IPS DF 6.9 (cell line): Measurements from ENCODE around the gene SLC4A8.
"Not testable (repeated sequence)": the region's sequence is repeated elsewhere in the genome, so short reads cannot be mapped to it uniquely, and the experiment has no call there.

ENCODE experiments used
- DNase-seq: peaks from one replicate; pipeline ENCODE4 v3.0.0-alpha.2; 2013; ENCODE audit warnings: low read depth, low spot score
- H3K27ac ChIP-seq: one replicate; pipeline ENCODE4 v1.5.1; 2013; ENCODE audit warnings: low read length, control low read depth
- H3K27me3 ChIP-seq: 2 replicates; pipeline ENCODE4 v1.6.1; 2013; ENCODE audit warnings: mild to moderate bottlenecking, low read length; ENCODE audit not compliant: control insufficient read depth, insufficient read depth
- H3K36me3 ChIP-seq: 2 replicates; pipeline ENCODE4 v1.6.1; 2013; ENCODE audit warnings: low read length; ENCODE audit not compliant: control insufficient read depth, insufficient read depth
- H3K4me1 ChIP-seq: 2 replicates; pipeline ENCODE4 v1.6.1; 2013; ENCODE audit warnings: low read length; ENCODE audit not compliant: control insufficient read depth, insufficient read depth
- H3K4me3 ChIP-seq: 2 replicates; pipeline ENCODE4 v1.5.1; 2013; ENCODE audit warnings: mild to moderate bottlenecking, low read length
- H3K9me3 ChIP-seq: 2 replicates; pipeline ENCODE4 v1.6.1; 2013; ENCODE audit warnings: low read length, inconsistent platforms; ENCODE audit not compliant: control insufficient read depth, insufficient read depth
- WGBS: extraction: QIAGEN DNeasy Blood & Tissue Kit; methylation state at CpG from one replicate; pipeline ENCODE4 v1.1.7; 2013; ENCODE audit warnings: mixed read lengths, missing lambda C conversion rate; ENCODE audit not compliant: insufficient read length, insufficient coverage; 5-methylcytosine and 5-hydroxymethylcytosine counted together

The SLC4A8 gene

DNA sequence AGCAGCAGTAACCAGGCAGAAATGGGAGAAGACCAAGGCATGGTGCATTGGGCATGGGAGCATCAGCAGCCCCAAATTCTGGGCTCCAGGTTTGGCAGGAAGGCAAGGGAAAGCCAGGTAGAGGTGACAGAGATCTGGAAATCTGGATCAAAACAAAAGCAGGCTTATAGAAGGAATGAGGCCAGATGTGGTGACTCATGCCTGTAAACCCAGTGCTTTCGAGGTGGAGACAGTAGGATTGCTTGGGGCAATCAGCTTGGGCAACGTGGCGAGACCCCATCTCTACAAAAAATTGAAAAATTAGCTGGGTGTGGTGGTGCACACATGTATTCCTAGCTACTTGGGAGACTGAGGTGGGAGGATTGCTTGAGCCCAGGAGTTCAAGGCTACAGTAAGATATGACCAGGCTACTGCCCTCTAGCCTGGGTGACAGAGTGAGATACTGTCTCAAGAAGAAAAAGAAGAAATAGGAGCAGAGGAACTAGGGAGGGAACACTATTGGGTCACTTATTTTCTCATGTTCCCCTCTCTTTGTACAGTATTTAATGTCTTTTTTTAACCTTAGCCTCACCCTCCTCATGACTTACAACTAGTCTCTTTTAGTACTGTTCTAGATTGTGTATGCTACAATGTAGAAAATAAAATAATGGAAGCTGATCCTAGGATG lies 25.1 kb downstream of the SLC4A8 start:
- Histone ChIP-seq H3K27me3 (no peaks in the 10 kb centered on the region), H3K4me1 (no peaks in the 10 kb centered on the region; the same call in 1 of the 2 replicates), H3K4me3 (no peak overlapping the region), H3K9me3 (no peaks in the 10 kb centered on the region), H3K27ac (no peak overlapping the region), H3K36me3 (no peaks in the 10 kb centered on the region)
- no CpG with 5 or more reads among the region's 3 CpGs for WGBS
- no peak for DNase-seq

DNA sequence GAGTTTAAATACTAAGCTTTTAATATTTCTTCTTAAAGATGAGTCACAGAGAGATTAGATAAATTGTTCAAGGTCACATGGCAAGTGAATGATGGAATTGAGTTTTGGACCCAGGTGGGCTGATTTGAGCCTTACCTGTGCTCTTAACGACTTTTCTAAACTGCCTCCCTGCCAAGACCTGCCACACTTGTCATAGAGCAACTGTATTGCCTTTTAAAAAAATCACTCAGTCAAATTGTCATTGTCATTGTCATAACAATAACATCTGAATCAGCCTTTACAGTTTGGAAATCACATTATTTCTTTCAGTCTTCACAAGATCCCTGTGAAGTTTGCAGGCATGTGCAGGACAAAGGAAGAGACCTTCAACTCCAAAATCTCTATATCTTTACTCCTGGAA lies 25.7 kb downstream of the SLC4A8 start:
- no peak overlapping the region for H3K27ac ChIP-seq
- H3K4me1 ChIP-seq = no peaks in the 10 kb centered on the region; the same call in 1 of the 2 replicates
- H3K27me3 ChIP-seq = no peaks in the 10 kb centered on the region
- no CpG with 5 or more reads among the region's 1 CpG for whole genome bisulfite sequencing
- H3K36me3 ChIP-seq = no peaks in the 10 kb centered on the region
- H3K9me3 ChIP-seq = no peaks in the 10 kb centered on the region
- no peak overlapping the region for H3K4me3 ChIP-seq
- DNase-seq = no peak

DNA sequence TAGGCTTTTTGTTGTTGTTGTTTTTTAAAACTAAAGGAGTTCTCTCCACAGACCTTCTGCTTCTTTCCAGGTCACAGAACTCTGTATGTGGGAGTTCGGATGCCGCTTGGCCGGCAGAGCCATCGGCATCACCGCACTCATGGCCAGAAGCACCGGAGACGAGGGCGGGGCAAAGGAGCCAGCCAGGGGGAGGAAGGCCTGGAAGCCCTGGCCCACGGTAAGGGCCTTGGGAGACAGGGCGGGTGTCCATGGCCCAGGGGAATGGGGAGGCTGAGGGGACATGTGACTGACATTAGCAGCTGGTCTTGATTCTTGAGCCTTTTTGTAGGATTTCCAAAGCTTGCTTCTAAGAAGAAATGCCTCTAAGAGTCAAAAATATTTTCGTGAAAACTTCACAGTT lies 26.2 kb downstream of the SLC4A8 start:
- whole genome bisulfite sequencing = no CpG with 5 or more reads among the region's 11 CpGs
- DNase-seq = no peak
- Histone ChIP-seq H3K4me3 (no peak overlapping the region), H3K27me3 (no peaks in the 10 kb centered on the region), H3K9me3 (no peaks in the 10 kb centered on the region), H3K4me1 (no peaks in the 10 kb centered on the region; the same call in none of the 2 replicates), H3K36me3 (no peaks in the 10 kb centered on the region), H3K27ac (no peak overlapping the region)

DNA sequence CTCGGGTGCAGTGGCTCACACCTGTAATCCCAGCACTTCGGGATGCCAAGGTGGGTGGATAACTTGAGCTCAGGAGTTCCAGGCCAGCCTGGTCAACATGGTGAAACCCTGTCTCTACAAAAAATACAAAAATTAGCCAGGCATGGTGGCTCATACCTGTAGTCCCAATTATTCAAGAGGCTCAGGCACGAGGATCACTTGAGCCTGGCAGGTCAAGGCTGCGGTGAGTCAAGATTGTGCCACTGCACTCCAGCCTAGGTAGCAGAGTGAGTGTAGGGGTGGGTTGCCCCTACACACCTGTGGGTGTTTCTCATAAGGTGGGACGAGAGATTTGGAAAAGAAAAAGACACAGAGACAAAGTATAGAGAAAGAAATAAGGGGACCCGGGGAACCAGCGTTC lies 29.4 kb downstream of the SLC4A8 start:
- not testable (repeated sequence) for H3K9me3 ChIP-seq, H3K4me1 ChIP-seq, H3K4me3 ChIP-seq, H3K27me3 ChIP-seq, DNase-seq, H3K36me3 ChIP-seq, H3K27ac ChIP-seq
- WGBS = no CpG with 5 or more reads among the region's 7 CpGs

DNA sequence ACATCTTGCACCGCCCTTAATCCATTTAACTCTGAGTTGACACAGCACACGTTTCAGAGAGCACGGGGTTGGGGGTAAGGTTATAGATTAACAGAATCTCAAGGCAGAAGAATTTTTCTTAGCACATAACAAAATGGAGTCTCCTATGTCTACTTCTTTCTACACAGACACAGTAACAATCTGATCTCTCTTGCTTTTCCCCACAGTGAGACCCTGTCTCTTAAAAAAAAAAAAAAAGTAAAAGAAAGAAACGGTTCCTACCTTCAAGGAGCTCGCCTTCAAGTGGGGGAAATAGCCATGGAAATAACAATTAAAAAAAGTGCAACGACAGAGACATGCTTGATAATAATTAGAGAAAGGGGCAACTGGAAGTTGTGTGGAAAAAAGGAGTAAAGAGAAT lies 30.4 kb downstream of the SLC4A8 start:
- not testable (repeated sequence) for H3K27ac ChIP-seq, H3K4me3 ChIP-seq, H3K36me3 ChIP-seq, H3K9me3 ChIP-seq, H3K4me1 ChIP-seq, DNase-seq, H3K27me3 ChIP-seq
- WGBS = no CpG with 5 or more reads among the region's 6 CpGs

DNA sequence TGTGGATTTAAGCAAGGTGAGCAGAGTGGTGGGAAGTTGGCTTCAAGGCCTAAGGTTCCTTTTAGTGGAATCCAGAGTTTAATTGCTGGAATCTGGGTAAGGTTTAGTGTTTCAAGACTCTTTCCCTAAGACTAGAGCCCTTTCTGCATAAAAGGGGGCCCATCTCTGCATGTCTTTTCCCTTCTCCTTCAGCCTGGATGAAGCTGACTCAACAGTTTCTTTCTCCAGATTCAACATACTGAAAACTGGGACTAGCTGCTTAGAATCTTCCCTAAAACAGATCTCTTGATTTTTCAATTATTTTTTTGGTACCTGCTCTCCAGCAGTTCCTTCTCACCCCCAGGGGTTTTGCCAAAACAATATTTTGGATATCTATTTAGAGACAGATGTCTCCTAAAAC lies 34.0 kb downstream of the SLC4A8 start:
- no peaks in the 10 kb centered on the region; the same call in 1 of the 2 replicates for H3K4me1 ChIP-seq
- DNase-seq = no peak
- H3K36me3 ChIP-seq = no peaks in the 10 kb centered on the region
- H3K27ac ChIP-seq = no peak overlapping the region
- no peaks in the 10 kb centered on the region for H3K9me3 ChIP-seq
- H3K27me3 ChIP-seq = no peaks in the 10 kb centered on the region
- no peak overlapping the region for H3K4me3 ChIP-seq

DNA sequence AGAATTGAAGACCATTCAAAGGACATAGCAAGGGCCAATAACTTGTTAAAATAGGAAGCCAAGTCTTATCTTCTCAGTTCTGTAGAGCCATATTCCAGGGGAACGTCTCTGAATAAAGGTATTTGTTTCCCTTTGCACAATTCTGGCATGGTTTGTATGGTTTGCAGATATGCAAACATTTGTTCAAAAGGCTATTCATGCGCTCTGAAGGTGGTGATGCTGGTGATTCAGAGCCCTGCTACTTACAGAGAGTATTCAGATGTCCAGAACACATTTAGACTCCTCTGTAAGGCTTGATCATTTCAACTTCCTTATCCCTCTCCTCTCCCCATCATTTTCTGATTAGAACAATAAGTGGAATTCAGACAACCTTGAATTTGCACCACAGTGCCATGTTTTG lies 35.9 kb downstream of the SLC4A8 start:
- Histone ChIP-seq H3K4me1 (no peaks in the 10 kb centered on the region; the same call in 1 of the 2 replicates), H3K36me3 (no peaks in the 10 kb centered on the region), H3K27ac (no peak overlapping the region), H3K9me3 (no peaks in the 10 kb centered on the region), H3K4me3 (no peak overlapping the region), H3K27me3 (no peaks in the 10 kb centered on the region)
- no peak for DNase-seq
- no CpG with 5 or more reads among the region's 2 CpGs for WGBS

DNA sequence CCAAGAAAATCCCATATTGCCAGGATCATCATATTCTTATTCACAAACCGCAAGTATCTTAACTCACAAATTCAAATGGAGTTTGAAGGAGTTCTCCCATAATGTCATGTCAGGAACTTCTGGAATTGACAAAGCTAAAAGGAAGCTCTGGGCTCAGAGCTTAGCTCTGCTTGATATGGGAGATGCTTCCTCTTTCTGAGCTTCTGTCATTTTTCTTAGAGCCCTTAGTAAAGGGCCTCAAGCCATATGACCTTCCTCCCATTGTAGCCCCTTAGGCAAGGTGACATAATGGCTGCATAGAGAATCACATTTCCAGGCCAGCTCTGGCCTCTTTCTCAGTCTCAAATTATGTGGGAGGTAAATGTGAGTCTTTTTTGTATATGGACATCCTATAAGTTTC lies 40.9 kb downstream of the SLC4A8 start:
- WGBS = no CpG with 5 or more reads among the region's 1 CpG
- Histone ChIP-seq H3K36me3 (no peaks in the 10 kb centered on the region), H3K9me3 (no peaks in the 10 kb centered on the region), H3K4me1 (no peaks in the 10 kb centered on the region), H3K27ac (no peak overlapping the region), H3K27me3 (no peaks in the 10 kb centered on the region), H3K4me3 (no peak overlapping the region)
- no peak for DNase-seq

DNA sequence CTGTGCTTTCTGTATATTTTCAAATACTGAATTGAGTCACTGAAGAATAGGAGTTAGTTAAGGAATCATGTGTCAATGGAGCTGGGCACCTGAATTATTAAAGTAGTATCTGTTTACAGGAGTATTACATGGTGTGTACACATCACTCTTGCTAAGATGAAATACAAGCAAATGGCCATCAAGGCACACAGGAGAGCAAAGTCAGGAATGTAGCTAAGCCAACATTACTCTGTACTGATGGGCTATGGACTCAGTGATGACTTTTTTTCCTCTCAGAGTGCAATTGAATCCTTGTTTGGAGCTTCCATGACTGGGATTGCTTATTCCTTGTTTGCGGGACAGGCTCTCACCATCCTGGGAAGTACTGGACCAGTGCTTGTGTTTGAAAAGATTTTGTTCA lies 45.5 kb downstream of the SLC4A8 start:
- Histone ChIP-seq H3K4me3 (no peak overlapping the region), H3K4me1 (no peaks in the 10 kb centered on the region), H3K36me3 (no peaks in the 10 kb centered on the region), H3K9me3 (no peaks in the 10 kb centered on the region), H3K27me3 (no peaks in the 10 kb centered on the region), H3K27ac (no peak overlapping the region)
- no peak for DNase-seq
- WGBS = no CpG with 5 or more reads among the region's 1 CpG

DNA sequence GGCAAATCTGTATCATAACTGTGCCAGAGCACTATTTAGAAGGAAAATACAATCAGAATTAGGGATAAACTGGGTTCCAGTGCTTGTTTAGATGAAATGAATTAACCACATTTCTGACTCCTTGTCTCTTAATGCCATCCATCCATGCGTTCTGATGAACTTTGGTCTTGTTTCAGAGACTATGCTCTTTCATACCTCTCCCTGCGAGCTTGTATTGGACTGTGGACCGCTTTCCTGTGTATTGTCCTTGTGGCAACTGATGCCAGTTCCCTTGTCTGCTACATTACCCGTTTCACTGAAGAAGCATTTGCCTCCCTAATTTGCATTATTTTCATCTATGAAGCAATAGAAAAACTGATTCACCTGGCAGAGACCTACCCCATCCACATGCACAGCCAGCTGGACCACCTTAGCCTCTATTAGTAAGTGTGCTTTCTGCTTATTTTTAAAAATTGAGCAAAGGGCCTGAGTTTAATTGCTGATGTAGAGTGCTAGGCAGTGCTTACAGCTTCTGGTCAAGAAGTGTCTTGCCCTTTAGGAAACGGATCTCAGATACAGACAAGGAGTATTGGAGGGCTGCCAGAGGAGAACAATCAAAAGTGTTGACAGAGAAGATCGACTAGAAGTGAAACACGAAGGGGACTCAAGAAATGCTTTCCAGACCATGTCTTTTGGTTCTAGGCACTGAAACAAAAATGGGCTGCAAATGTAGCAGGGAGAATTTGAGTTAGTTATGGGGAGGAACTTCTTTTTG lies 46.7 kb downstream of the SLC4A8 start:
- Histone ChIP-seq H3K27me3 (no peaks in the 10 kb centered on the region), H3K36me3 (no peaks in the 10 kb centered on the region), H3K4me3 (no peak overlapping the region), H3K9me3 (no peaks in the 10 kb centered on the region), H3K4me1 (no peaks in the 10 kb centered on the region), H3K27ac (no peak overlapping the region)
- WGBS = no CpG with 5 or more reads among the region's 7 CpGs
- DNase-seq = no peak

DNA sequence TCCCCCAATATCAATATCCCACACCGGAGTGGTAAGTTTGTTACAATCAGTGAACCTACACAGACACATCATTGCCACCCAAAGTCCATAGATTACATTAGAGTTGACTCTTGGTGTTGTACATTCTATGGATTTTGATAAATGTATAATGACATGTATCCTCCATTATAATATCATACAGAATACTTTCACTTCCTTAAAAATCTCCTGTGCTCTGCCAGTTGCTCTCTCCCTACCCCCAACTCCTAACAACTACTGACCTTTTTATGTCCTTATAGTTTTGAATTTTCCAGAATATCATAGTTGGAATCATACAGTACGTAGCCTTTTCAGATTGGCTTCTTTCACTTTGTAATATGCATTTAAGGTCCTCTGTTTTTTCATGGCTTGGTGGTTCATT lies 48.4 kb downstream of the SLC4A8 start:
- H3K4me1 ChIP-seq = no peaks in the 10 kb centered on the region
- H3K9me3 ChIP-seq = no peaks in the 10 kb centered on the region
- no peak overlapping the region for H3K27ac ChIP-seq
- no peak overlapping the region for H3K4me3 ChIP-seq
- WGBS = no CpG with 5 or more reads among the region's 2 CpGs
- H3K36me3 ChIP-seq = no peaks in the 10 kb centered on the region
- H3K27me3 ChIP-seq = no peaks in the 10 kb centered on the region
- DNase-seq = no peak
